Measurements from ENCODE around the gene MAZ.
"Not testable (repeated sequence)": the region's sequence is repeated elsewhere in the genome, so short reads cannot be mapped to it uniquely, and the experiment has no call there.

The MAZ gene

GRCh38 chr16:29806099-29806579 is at the start of gene MAZ:
MAZ (plus strand) TSS chr16:29806529; CDS start chr16:29806702, 173 bp downstream.
- peak; percentile 94 for DNase-seq

- DNase-seq = no peak
Measured at GRCh38 chr16:29756654-29757053, 49.7 kb upstream of the MAZ start.

- not testable (repeated sequence) for DNase-seq
Measured at GRCh38 chr16:29757086-29757485, 49.2 kb upstream of the MAZ start.

- peak; percentile 53 for DNase-seq
Measured at GRCh38 chr16:29757950-29758466, 48.3 kb upstream of the MAZ start.

- no peak for DNase-seq
Measured at GRCh38 chr16:29760567-29761279, 45.6 kb upstream of the MAZ start.

GRCh38 chr16:29761280-29761651 is 45.1 kb upstream of the MAZ start:
- DNase-seq = not testable (repeated sequence)

- no peak for DNase-seq
Measured at GRCh38 chr16:29761882-29762281, 44.4 kb upstream of the MAZ start.

GRCh38 chr16:29763326-29763725 is 43.0 kb upstream of the MAZ start:
- no peak for DNase-seq

GRCh38 chr16:29765167-29766032 is 40.9 kb upstream of the MAZ start:
- no peak for DNase-seq

GRCh38 chr16:29766571-29766970 is 39.8 kb upstream of the MAZ start:
- DNase-seq = no peak

- DNase-seq = no peak
Measured at GRCh38 chr16:29767062-29767461, 39.3 kb upstream of the MAZ start.

GRCh38 chr16:29769507-29769906 is 36.8 kb upstream of the MAZ start:
- DNase-seq = no peak

- DNase-seq = no peak
Measured at GRCh38 chr16:29770250-29770929, 35.9 kb upstream of the MAZ start.

- not testable (repeated sequence) for DNase-seq
Measured at GRCh38 chr16:29772330-29772729, 34.0 kb upstream of the MAZ start.

- DNase-seq = no peak
Measured at GRCh38 chr16:29774730-29775129, 31.6 kb upstream of the MAZ start.

GRCh38 chr16:29775742-29776408 is 30.5 kb upstream of the MAZ start:
- peak; percentile 50 for DNase-seq

GRCh38 chr16:29777576-29778350 is 28.6 kb upstream of the MAZ start, which contains the start of gene ZG16:
ZG16 (plus strand) TSS chr16:29778256; CDS start chr16:29779267, 1,011 bp downstream.
- DNase-seq = no peak

- no peak for DNase-seq
Measured at GRCh38 chr16:29779474-29779873, 26.9 kb upstream of the MAZ start.

GRCh38 chr16:29783094-29783953 is 23.0 kb upstream of the MAZ start:
- not testable (repeated sequence) for DNase-seq

GRCh38 chr16:29784157-29784556 is 22.2 kb upstream of the MAZ start:
- DNase-seq = no peak

All from fibroblast of upper back skin (primary cell).